GM12878 (cell line): ENCODE data around the gene SLC38A2. TPM values are rescaled to one million over a fixed set of nuclear protein-coding genes. Genes with fewer than 3 reads are reported as not detected.

Experiments used
- ATAC-seq: fragments of 200-7000 bp; cut with Tn5 transposase; 3 replicates; pipeline ENCODE4 v1.9.1; 2020; ENCODE audit warnings: mild to moderate bottlenecking, moderate library complexity
- BruUV-seq: library from RNA; stranded (reverse); fragments of 400-500 nt; replicated peaks from 2 replicates; lab custom pipeline; 2021; lab: Mats Ljungman, UMichigan
- CTCF ChIA-PET: fragments of 300-600 bp; sonication (Branson Sonifier 250); formaldehyde crosslinking; extraction: SDS; loops from one replicate; lab custom pipeline; 2021; ENCODE audit warnings: inconsistent platforms; lab: Yijun Ruan, JAX
- POLR2A ChIA-PET: fragments of 350-600 bp; formaldehyde crosslinking; extraction: SDS; loops from one replicate; lab custom pipeline; 2021; ENCODE audit warnings: inconsistent platforms; lab: Charles Lee
- RAD21 ChIA-PET: fragments of 300-600 bp; sonication (Branson Sonifier 250); formaldehyde crosslinking; loops from one replicate; lab custom pipeline; 2023; ENCODE audit warnings: antibody characterized with exemption; ENCODE audit not compliant: unreplicated experiment; lab: Charles Lee
- SMC1A ChIA-PET: fragments of 300-600 bp; sonication (Branson Sonifier 250); formaldehyde crosslinking; loops from one replicate; lab custom pipeline; 2023; ENCODE audit not compliant: unreplicated experiment, uncharacterized antibody; lab: Charles Lee
- DNase-seq: peaks from one replicate; pipeline ENCODE4 v3.0.0-alpha.2; 2011; ENCODE audit warnings: low read depth, low spot score
- FAIRE-seq: peaks from 3 replicates; lab custom pipeline; 2011; peaks lifted over from hg19 to GRCh38; lab: Jason Lieb, UNC
- H2AFZ ChIP-seq: 2 replicates; pipeline ENCODE4 v1.6.0; 2011; ENCODE audit warnings: low read depth, low read length, control low read depth; ENCODE audit not compliant: control insufficient read depth
- H3K27ac ChIP-seq: 2 replicates; pipeline ENCODE4 v1.5.1; 2011; ENCODE audit warnings: control low read depth; ENCODE audit not compliant: control insufficient read depth, insufficient read depth
- H3K27me3 ChIP-seq, 2 experiments: replicated peaks in 1 of 2; 2 replicates each; pipeline versions ENCODE4 v1.6.0 to v1.6.1; 2011; ENCODE audit warnings: low read length in 1 of 2; ENCODE audit not compliant: control insufficient read depth in 2 of 2, insufficient read depth in 2 of 2
- H3K36me3 ChIP-seq, 2 experiments: 2 replicates each; pipeline ENCODE4 v1.5.1; 2011; ENCODE audit warnings: low read length in 1 of 2; ENCODE audit not compliant: control insufficient read depth in 2 of 2, insufficient read depth in 2 of 2
- H3K4me1 ChIP-seq: 2 replicates; pipeline ENCODE4 v1.6.1; 2011; ENCODE audit warnings: mild to moderate bottlenecking, low read length, moderate library complexity, mixed read lengths; ENCODE audit not compliant: control insufficient read depth, insufficient read depth
- H3K4me2 ChIP-seq: 2 replicates; pipeline ENCODE4 v1.6.0; 2011; ENCODE audit warnings: control low read depth; ENCODE audit not compliant: control insufficient read depth, insufficient read depth
- H3K4me3 ChIP-seq: fragments of 200-600 bp; sonication (generic); 2 replicates; pipeline ENCODE4 v1.5.1; 2016
- H3K79me2 ChIP-seq: 2 replicates; pipeline ENCODE4 v1.6.0; 2011; ENCODE audit warnings: low read length; ENCODE audit not compliant: control insufficient read depth, insufficient read depth
- H3K9ac ChIP-seq: 2 replicates; pipeline ENCODE4 v1.8.0; 2011; ENCODE audit warnings: low read length, control low read depth, mixed read lengths; ENCODE audit not compliant: control insufficient read depth, insufficient read depth
- H3K9me3 ChIP-seq: replicated peaks from 3 replicates; pipeline ENCODE4 v1.5.1; 2011; ENCODE audit warnings: mild to moderate bottlenecking, low read length; ENCODE audit not compliant: control insufficient read depth, insufficient read depth
- H4K20me1 ChIP-seq: 2 replicates; pipeline ENCODE4 v1.6.0; 2011; ENCODE audit not compliant: control insufficient read depth, insufficient read depth
- EP300 ChIP-seq, 2 experiments: fragments of 150-350 bp in 1 of 2; IDR thresholded peaks; 2 replicates each; pipeline ENCODE4 v1.6.1; 2011 to 2012; ENCODE audit warnings: low read depth in 2 of 2, low read length in 2 of 2, borderline replicate concordance in 1 of 2, improper control_type of control experiment in 1 of 2, inconsistent platforms in 1 of 2; ENCODE audit not compliant: control insufficient read depth in 1 of 2
- SMAD5 ChIP-seq: IDR thresholded peaks from 2 replicates; pipeline ENCODE4 v1.6.1; 2016; ENCODE audit warnings: antibody characterized with exemption, low read depth
- ZBTB33 ChIP-seq: fragments of 450-650 bp; IDR thresholded peaks from 2 replicates; pipeline ENCODE4 v1.6.1; 2017; ENCODE audit warnings: mild to moderate bottlenecking
- WGBS: methylation state at CpG from one replicate; pipeline ENCODE4 v1.1.6; 2016; ENCODE audit warnings: low lambda C conversion rate; ENCODE audit not compliant: insufficient replicate concordance, insufficient coverage; ENCODE audit errors: missing lambda C conversion rate; 5-methylcytosine and 5-hydroxymethylcytosine counted together
- in situ Hi-C: fragments of 300-500 bp; cut with MboI; formaldehyde crosslinking; loops from 9 replicates; pipeline ENCODE4 v1.14.3; 2018; ENCODE audit warnings: mixed read lengths
- intact Hi-C: fragments of 100-400 bp; cut with micrococcal nuclease; formaldehyde crosslinking; loops from one replicate; pipeline ENCODE4 v1.14.2; 2022; ENCODE audit not compliant: unreplicated experiment
- polyA plus RNA-seq, 11 experiments: library from polyadenylated mRNA; depleted of rRNA in 4 of 11; unstranded in 6 of 11; stranded (reverse) in 5 of 11; fragments of >200 nt; fragmentation: Nextera tagmentation in 4 of 11; fragmentation: Illumina TruSeq in 1 of 11; extraction: Ambion mirVana in 4 of 11; extraction: Trizol in 1 of 11; gene quantifications; 1 replicate in 1 of 11; 2 replicates in 10 of 11; pipeline versions ENCODE4 v1.2.1 to v1.2.3, GENCODE V29; 2011 to 2016; ENCODE audit warnings: inconsistent platforms in 2 of 11, missing spikeins in 2 of 11, low read depth in 1 of 11
- total RNA-seq, 4 experiments: library from RNA; depleted of rRNA in 3 of 4; stranded (reverse); fragments of >200 nt in 3 of 4; fragmentation: Illumina TruSeq in 1 of 4; extraction: Trizol in 1 of 4; gene quantifications; 2 replicates each; pipeline versions ENCODE4 v1.2.1 to v1.2.3, GENCODE V29; 2013 to 2021

The SLC38A2 gene
- total and polyA plus RNA-seq, 10 of the 15 experiments (the other 5 are each of a cell fraction or from before 2014, with no cell fraction given) = 36.2 to 118 (median 79.8) TPM

GRCh38 chr12:46368684-46369083, 3.9 kb downstream of the SLC38A2 start:
- in situ Hi-C loops (loop anchor here (5.0 kb wide), 1 partner anchor 101 kb away; the partner anchor contains the start of gene SLC38A1), intact Hi-C loops (loop anchor here (5.0 kb wide), 3 partner anchors 216 to 376 kb away; partner anchors contain the start of gene SCAF11)
- TF ChIP-seq ZBTB33 = no peak
- 0 out of 2 replicates have a peak, but pooled peaks have one; percentile 39 for TF ChIP-seq SMAD5
- no peak for TF ChIP-seq EP300 (IDR thresholded peaks at IDR 0.05; ENCODE audit: borderline replicate concordance in 1 of 2, control insufficient read depth in 1 of 2, low read depth in 2 of 2, low read length in 2 of 2)
- 5% methylated on average over 1 of the region's 1 CpG for WGBS
- POLR2A ChIA-PET = interaction anchor here (0.5 to 1.3 kb wide), 3 partner anchors 21 to 353 kb away, joined by 3 to 4 read pairs (median 3); no protein-coding TSS in a partner anchor
- Histone ChIP-seq H3K79me2 (peaks cover 84% of the 10 kb centered on the region), H3K9me3 (no peaks in the 10 kb centered on the region), H2AFZ (no peak overlapping the region), H3K27ac (no peak overlapping the region; the same call in 1 of the 2 replicates), H3K4me3 (peak overlapping the region; percentile 75; the same call in 1 of the 2 replicates), H3K9ac (peak overlapping the region; percentile 14; the same call in 1 of the 2 replicates), H3K36me3 (peaks cover 2 to 48% of the 10 kb centered on the region in 2 experiments), H3K4me1 (peaks cover 29% of the 10 kb centered on the region), H3K27me3 (no peaks in the 10 kb centered on the region), H3K4me2 (peak overlapping the region; percentile 6), H4K20me1 (no peaks in the 10 kb centered on the region; the same call in 1 of the 2 replicates)
- BruUV-seq = no TSS peak
- ATAC-seq = no peak
- SMC1A ChIA-PET = interaction anchor here (0.8 to 4.5 kb wide), 10 partner anchors 10 to 291 kb away, joined by 3 to 23 read pairs (median 4); no protein-coding TSS in a partner anchor
- RAD21 ChIA-PET = interaction anchor here (1.4 to 5.2 kb wide), 6 partner anchors 18 to 243 kb away, joined by 4 to 23 read pairs (median 10); no protein-coding TSS in a partner anchor
- DNase-seq = no peak
- CTCF ChIA-PET = interaction anchor here (0.7 to 3.4 kb wide), 4 partner anchors 18 to 293 kb away, joined by 3 to 13 read pairs (median 4); no protein-coding TSS in a partner anchor
- FAIRE-seq = no peak
